HepG2 (cell line): ENCODE measurements around the gene CRYAB. TPM values are rescaled to one million over a fixed set of nuclear protein-coding genes. Genes with fewer than 3 reads are reported as not detected.
A peak's percentile ranks its signal among the peaks of the same experiment; 100 is the strongest.

Experiments used
- HMGA1 ChIP-seq: sonication (generic); formaldehyde crosslinking; conservative IDR thresholded peaks from 2 replicates; pipeline ENCODE4 v1.4.0; 2020; ENCODE audit warnings: missing genetic modification reagents
- LBX2 ChIP-seq: sonication (generic); formaldehyde crosslinking; IDR thresholded peaks from 2 replicates; pipeline ENCODE4 v1.5.0; 2020; ENCODE audit warnings: missing genetic modification reagents, mild to moderate bottlenecking, borderline replicate concordance
- MIER3 ChIP-seq: IDR thresholded peaks from 2 replicates; pipeline ENCODE4 v1.6.1; 2016; ENCODE audit warnings: missing compliant biosample characterization, borderline replicate concordance
- NFKB2 ChIP-seq: sonication (generic); formaldehyde crosslinking; IDR thresholded peaks from 2 replicates; pipeline ENCODE4 v1.4.0; 2020; ENCODE audit warnings: missing genetic modification reagents, borderline replicate concordance
- PAX8 ChIP-seq: sonication (generic); formaldehyde crosslinking; IDR thresholded peaks from 2 replicates; pipeline ENCODE4 v1.8.0; 2022; ENCODE audit warnings: mild to moderate bottlenecking, missing genetic modification reagents, borderline replicate concordance
- PCBP1 ChIP-seq: fragments of 200-400 bp; formaldehyde crosslinking; IDR thresholded peaks from 2 replicates; pipeline ENCODE4 v1.6.1; 2017; ENCODE audit warnings: mild to moderate bottlenecking, low read depth, low read length, borderline replicate concordance
- SMARCE1 ChIP-seq: fragments of 450-650 bp; IDR thresholded peaks from 2 replicates; pipeline ENCODE4 v1.6.1; 2017; ENCODE audit warnings: borderline replicate concordance
- SOX5 ChIP-seq: IDR thresholded peaks from 2 replicates; pipeline ENCODE4 v1.6.1; 2016; ENCODE audit warnings: borderline replicate concordance
- SPEN ChIP-seq: sonication (generic); formaldehyde crosslinking; IDR thresholded peaks from 2 replicates; pipeline ENCODE4 v1.5.1; 2020; ENCODE audit warnings: low read depth, mild to moderate bottlenecking, missing genetic modification reagents
- ZFP90 ChIP-seq: sonication (generic); formaldehyde crosslinking; IDR thresholded peaks from 2 replicates; pipeline ENCODE4 v1.8.0; 2022; ENCODE audit warnings: missing genetic modification reagents, mild to moderate bottlenecking, inconsistent platforms, borderline replicate concordance
- ZNF280B ChIP-seq: sonication (generic); formaldehyde crosslinking; IDR thresholded peaks from 2 replicates; pipeline ENCODE4 v1.5.0; 2020; ENCODE audit warnings: missing genetic modification reagents, mild to moderate bottlenecking, borderline replicate concordance
- ZNF512B ChIP-seq: sonication (generic); formaldehyde crosslinking; IDR thresholded peaks from 2 replicates; pipeline ENCODE4 v1.5.1; 2020; ENCODE audit warnings: missing genetic modification reagents, mild to moderate bottlenecking, borderline replicate concordance
- ZNF646 ChIP-seq: sonication (generic); formaldehyde crosslinking; IDR thresholded peaks from 2 replicates; pipeline ENCODE4 v1.9.0; 2021; ENCODE audit warnings: mild to moderate bottlenecking, missing genetic modification reagents
- ZNF710 ChIP-seq: sonication (generic); formaldehyde crosslinking; IDR thresholded peaks from 2 replicates; pipeline ENCODE4 v1.5.0; 2020; ENCODE audit warnings: mild to moderate bottlenecking, missing genetic modification reagents, borderline replicate concordance
- polyA plus RNA-seq, 8 experiments: library from polyadenylated mRNA; depleted of rRNA in 3 of 8; stranded (reverse) in 7 of 8; unstranded in 1 of 8; fragments of >200 nt; fragmentation: Illumina TruSeq in 4 of 8; extraction: Trizol in 4 of 8; gene quantifications; 2 replicates each; pipeline versions ENCODE4 v1.2.1 to v1.2.3, GENCODE V29; 2011 to 2016; ENCODE audit warnings: low read depth in 4 of 8, missing spikeins in 1 of 8, mixed read lengths in 1 of 8; ENCODE audit not compliant: insufficient read depth in 1 of 8
- total RNA-seq, 5 experiments: library from RNA; depleted of rRNA; stranded (reverse); fragments of >200 nt; fragmentation: Illumina TruSeq; extraction: Trizol; gene quantifications; 2 replicates each; pipeline ENCODE4 v1.2.3, GENCODE V29; 2016; ENCODE audit warnings: low read depth in 1 of 5

CRYAB gene
- total and polyA plus RNA-seq, 2 of the 13 experiments (the other 11 are each of a cell fraction or from before 2014, with no cell fraction given), result 0.55 to 1.1 TPM

- no peak for TF ChIP-seq ZNF512B (CRISPR knock-in tag)
- 0 out of 2 replicates have a peak, but pooled peaks have one; percentile 45 for TF ChIP-seq PAX8 (CRISPR knock-in tag)
- TF ChIP-seq ZNF646 (CRISPR knock-in tag), result no peak
- TF ChIP-seq PCBP1, result 0 out of 2 replicates have a peak, but pooled peaks have one; percentile 80
- peak; percentile 23; the same call in 1 of the 2 replicates for TF ChIP-seq SOX5 (CRISPR knock-in tag)
- peak; percentile 73; the same call in 1 of the 2 replicates for TF ChIP-seq NFKB2 (CRISPR knock-in tag)
- TF ChIP-seq HMGA1 (CRISPR knock-in tag), result no peak
- peak; percentile 76; the same call in 1 of the 2 replicates for TF ChIP-seq MIER3 (CRISPR knock-in tag)
- no peak for TF ChIP-seq LBX2
- no peak for TF ChIP-seq ZNF280B (CRISPR knock-in tag)
- TF ChIP-seq SPEN (CRISPR knock-in tag), result peak; percentile 73
- TF ChIP-seq ZNF710, result peak; percentile 57; the same call in 1 of the 2 replicates
- no peak for TF ChIP-seq SMARCE1
- peak; percentile 77 for TF ChIP-seq ZFP90 (CRISPR knock-in tag)
Measured at GRCh38 chr11:111878849-111879636, 32.5 kb downstream of the CRYAB start, which contains the start of the genes CFAP68 and FDXACB1 (continued).
